Neural progenitor cell (in vitro differentiated cells): ENCODE results near the gene CLDN4.

Experiments
- CTCF ChIP-seq: fragments of 200-600 bp; sonication (generic); IDR thresholded peaks from 2 replicates; pipeline ENCODE4 v1.5.1; 2017; ENCODE audit warnings: antibody characterized with exemption, mild to moderate bottlenecking
- EZH2 ChIP-seq: fragments of 200-600 bp; sonication (generic); IDR thresholded peaks from 2 replicates; pipeline ENCODE4 v1.6.1; 2017; ENCODE audit warnings: antibody characterized with exemption, mild to moderate bottlenecking, moderate library complexity
- EZH2phosphoT487 ChIP-seq: fragments of 200-600 bp; sonication (generic); IDR thresholded peaks from 2 replicates; pipeline ENCODE4 v1.6.1; 2017; ENCODE audit warnings: antibody characterized with exemption

GRCh38 chr7:73812996-73813395 lies 17.8 kb upstream of the CLDN4 start:
- TF ChIP-seq CTCF (no peak), EZH2phosphoT487 (no peak), EZH2 (no peak)
